Skeletal muscle satellite cell (primary cell): ENCODE results near the gene CYP2A6.
A peak's percentile ranks its signal among the peaks of the same experiment; 100 is the strongest.

ENCODE experiments used
- H3K27me3 ChIP-seq: 2 replicates; pipeline ENCODE4 v1.7.0; 2013; ENCODE audit warnings: low read length; ENCODE audit not compliant: control insufficient read depth, insufficient read depth
- H3K36me3 ChIP-seq: 2 replicates; pipeline ENCODE4 v1.7.0; 2013; ENCODE audit warnings: mild to moderate bottlenecking, control low read depth, low read length; ENCODE audit not compliant: insufficient read depth
- H3K4me1 ChIP-seq: 2 replicates; pipeline ENCODE4 v1.7.0; 2013; ENCODE audit warnings: low read length; ENCODE audit not compliant: control insufficient read depth, insufficient read depth
- H3K4me2 ChIP-seq: 2 replicates; pipeline ENCODE4 v1.7.0; 2013; ENCODE audit warnings: mild to moderate bottlenecking, low read length
- H3K4me3 ChIP-seq: 2 replicates; pipeline ENCODE4 v1.7.0; 2013; ENCODE audit warnings: low read length
- H3K9ac ChIP-seq: 2 replicates; pipeline ENCODE4 v1.7.0; 2013; ENCODE audit warnings: mild to moderate bottlenecking, low read depth, low read length, moderate library complexity
- H3K9me3 ChIP-seq: replicated peaks from 2 replicates; pipeline ENCODE4 v1.7.0; 2013; ENCODE audit warnings: mild to moderate bottlenecking, control low read depth, low read length

CYP2A6 gene

GRCh38 chr19:40803857-40804782 is 46.1 kb downstream of the CYP2A6 start:
- H3K4me2 ChIP-seq: peak overlapping the region; percentile 95
- no peaks in the 10 kb centered on the region for H3K9me3 ChIP-seq
- no peak overlapping the region for H3K9ac ChIP-seq
- no peaks in the 10 kb centered on the region for H3K27me3 ChIP-seq
- peaks cover 55% of the 10 kb centered on the region for H3K4me1 ChIP-seq
- H3K4me3 ChIP-seq: no peak overlapping the region
- peaks cover 73% of the 10 kb centered on the region for H3K36me3 ChIP-seq

- peaks cover 67% of the 10 kb centered on the region for H3K36me3 ChIP-seq
- H3K9ac ChIP-seq: peak overlapping the region; percentile 39
- no peaks in the 10 kb centered on the region for H3K27me3 ChIP-seq
- no peaks in the 10 kb centered on the region for H3K9me3 ChIP-seq
- peak overlapping the region; percentile 95 for H3K4me2 ChIP-seq
- peaks cover 55% of the 10 kb centered on the region for H3K4me1 ChIP-seq
- peak overlapping the region; percentile 60 for H3K4me3 ChIP-seq
Measured at GRCh38 chr19:40803170-40803856, 46.9 kb downstream of the CYP2A6 start.

- Histone ChIP-seq H3K4me3 (peak overlapping the region; percentile 60), H3K36me3 (peaks cover 59% of the 10 kb centered on the region), H3K9ac (peak overlapping the region; percentile 39), H3K4me2 (peak overlapping the region; percentile 95), H3K27me3 (no peaks in the 10 kb centered on the region), H3K9me3 (no peaks in the 10 kb centered on the region), H3K4me1 (peaks cover 63% of the 10 kb centered on the region)
Measured at GRCh38 chr19:40802300-40803169, 47.7 kb downstream of the CYP2A6 start.

GRCh38 chr19:40801426-40802299 is 48.6 kb downstream of the CYP2A6 start:
- Histone ChIP-seq H3K36me3 (peaks cover 54% of the 10 kb centered on the region), H3K4me3 (peak overlapping the region; percentile 98), H3K4me1 (peaks cover 62% of the 10 kb centered on the region), H3K9ac (peak overlapping the region; percentile 94), H3K9me3 (no peaks in the 10 kb centered on the region), H3K4me2 (peak overlapping the region; percentile 95), H3K27me3 (no peaks in the 10 kb centered on the region)

GRCh38 chr19:40800997-40801377 is 49.3 kb downstream of the CYP2A6 start:
- H3K36me3 ChIP-seq: peaks cover 54% of the 10 kb centered on the region
- peak overlapping the region; percentile 98 for H3K4me3 ChIP-seq
- H3K27me3 ChIP-seq: no peaks in the 10 kb centered on the region
- H3K4me1 ChIP-seq: peaks cover 55% of the 10 kb centered on the region
- H3K9ac ChIP-seq: peak overlapping the region; percentile 94
- H3K9me3 ChIP-seq: no peaks in the 10 kb centered on the region
- peak overlapping the region; percentile 95 for H3K4me2 ChIP-seq

- Histone ChIP-seq H3K27me3 (no peaks in the 10 kb centered on the region), H3K4me2 (peak overlapping the region; percentile 95), H3K36me3 (peaks cover 51% of the 10 kb centered on the region), H3K9ac (peak overlapping the region; percentile 94), H3K4me1 (peaks cover 53% of the 10 kb centered on the region), H3K4me3 (peak overlapping the region; percentile 98), H3K9me3 (no peaks in the 10 kb centered on the region)
Measured at GRCh38 chr19:40800339-40800996, 49.8 kb downstream of the CYP2A6 start.

- Histone ChIP-seq H3K9ac (peak overlapping the region; percentile 94), H3K4me1 (peaks cover 49% of the 10 kb centered on the region), H3K4me3 (peak overlapping the region; percentile 98), H3K4me2 (peak overlapping the region; percentile 95), H3K27me3 (no peaks in the 10 kb centered on the region), H3K36me3 (peaks cover 45% of the 10 kb centered on the region), H3K9me3 (no peaks in the 10 kb centered on the region)
Measured at GRCh38 chr19:40799558-40800338, 50.5 kb downstream of the CYP2A6 start.

GRCh38 chr19:40798683-40799557 is 51.3 kb downstream of the CYP2A6 start, which contains the start of gene EGLN2:
Gene EGLN2, plus strand, starts transcription at chr19:40799191. Its CDS starts 1,382 bp downstream, at chr19:40800573.
- Histone ChIP-seq H3K4me3 (peak within 1 kb of the TSS; percentile 98), H3K36me3 (peaks cover 37% of the 10 kb centered on the region), H3K4me1 (peaks cover 44% of the 10 kb centered on the region)

More at GRCh38 chr19:40798683-40799557, 51.3 kb downstream of the CYP2A6 start, which contains the start of gene EGLN2:
- Histone ChIP-seq H3K9ac (peak within 1 kb of the TSS; percentile 94), H3K9me3 (no peaks in the 10 kb centered on the region), H3K4me2 (peak within 1 kb of the TSS; percentile 95), H3K27me3 (no peaks in the 10 kb centered on the region)
